LNCaP clone FGC (cell line): ENCODE results near the gene R3HDM2.

Source experiments
- DNase-seq: peaks from one replicate; pipeline ENCODE4 v3.0.0-alpha.2; 2011; ENCODE audit warnings: low read depth
- H3K4me3 ChIP-seq: 2 replicates; pipeline ENCODE4 v1.5.1; 2011; ENCODE audit warnings: mild to moderate bottlenecking, low read depth, low read length, control low read depth
- CTCF ChIP-seq: IDR thresholded peaks from 2 replicates; pipeline ENCODE4 v1.5.1; 2012; ENCODE audit warnings: mild to moderate bottlenecking; ENCODE audit not compliant: control insufficient read depth, insufficient read depth; ENCODE audit errors: extremely low read depth

The R3HDM2 gene

GRCh38 chr12:57270966-57271470, 159.8 kb downstream of the R3HDM2 start:
- TF ChIP-seq CTCF, result no peak
- H3K4me3 ChIP-seq, result no peak overlapping the region
- DNase-seq, result no peak

GRCh38 chr12:57268264-57268663, 162.6 kb downstream of the R3HDM2 start:
- no peak for DNase-seq
- no peak overlapping the region for H3K4me3 ChIP-seq
- TF ChIP-seq CTCF, result no peak

- no peak overlapping the region for H3K4me3 ChIP-seq
- TF ChIP-seq CTCF, result no peak
- DNase-seq, result no peak
Observed at GRCh38 chr12:57266681-57267080, 164.2 kb downstream of the R3HDM2 start.

- no peak for TF ChIP-seq CTCF
- no peak overlapping the region for H3K4me3 ChIP-seq
- no peak for DNase-seq
Observed at GRCh38 chr12:57263096-57263495, 167.7 kb downstream of the R3HDM2 start.

GRCh38 chr12:57262126-57262822, 168.6 kb downstream of the R3HDM2 start:
- no peak for TF ChIP-seq CTCF
- no peak overlapping the region for H3K4me3 ChIP-seq
- DNase-seq, result no peak

DNA sequence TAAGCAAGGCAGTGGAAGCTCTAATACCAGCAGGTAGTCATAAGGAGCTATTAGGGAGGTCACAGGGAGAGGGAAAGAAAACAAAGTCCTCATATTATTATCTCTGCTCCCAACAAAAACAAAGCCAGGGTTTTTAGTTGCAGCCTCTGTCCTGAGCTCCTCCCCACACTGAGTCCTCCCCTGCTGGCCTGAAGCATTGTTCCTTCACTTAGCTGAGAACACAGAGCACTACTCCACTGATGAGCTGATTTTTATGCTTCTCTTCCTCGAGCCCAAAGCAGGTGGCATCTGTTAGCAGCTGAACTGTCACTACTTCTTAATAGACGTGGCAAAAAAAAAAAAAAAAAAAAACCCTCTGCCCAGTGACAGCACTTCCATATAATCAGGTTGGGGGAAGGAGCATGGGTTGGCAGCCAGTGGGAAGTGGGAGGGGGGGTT, 169.4 kb downstream of the R3HDM2 start:
- DNase-seq, result no peak
- H3K4me3 ChIP-seq, result no peak overlapping the region
- TF ChIP-seq CTCF, result no peak

- DNase-seq, result no peak
- H3K4me3 ChIP-seq, result no peak overlapping the region
- TF ChIP-seq CTCF, result no peak
Observed at GRCh38 chr12:57260366-57260765, 170.5 kb downstream of the R3HDM2 start.
